Muscle layer of duodenum (tissue), 2 donors: ENCODE results near the gene MEF2D.

Source experiments
- H3K27ac ChIP-seq: one replicate; pipeline ENCODE4 v1.7.0; 2013; ENCODE audit warnings: mild to moderate bottlenecking, low read length
- H3K27me3 ChIP-seq: one replicate; pipeline ENCODE4 v1.7.0; 2013; ENCODE audit warnings: low read depth, mild to moderate bottlenecking, control low read depth, low read length
- H3K36me3 ChIP-seq, 2 donors: one replicate each; pipeline ENCODE4 v1.7.0; 2013; ENCODE audit warnings: low read length in 2 of 2, control low read depth in 1 of 2, mild to moderate bottlenecking in 1 of 2; ENCODE audit not compliant: insufficient read depth in 2 of 2, control insufficient read depth in 1 of 2
- H3K4me1 ChIP-seq, 2 donors: one replicate each; pipeline ENCODE4 v1.7.0; 2013; ENCODE audit warnings: low read length in 2 of 2, mild to moderate bottlenecking in 2 of 2, control low read depth in 1 of 2, moderate library complexity in 1 of 2; ENCODE audit not compliant: insufficient read depth in 2 of 2, control insufficient read depth in 1 of 2
- H3K4me3 ChIP-seq, 2 donors: one replicate each; pipeline ENCODE4 v1.7.0; 2013; ENCODE audit warnings: low read length in 2 of 2, low read depth in 1 of 2, mild to moderate bottlenecking in 1 of 2
- H3K9me3 ChIP-seq, 2 donors: one replicate each; pipeline ENCODE4 v1.7.0; 2013; ENCODE audit warnings: low read length in 2 of 2, control low read depth in 1 of 2, mild to moderate bottlenecking in 1 of 2; ENCODE audit not compliant: control insufficient read depth in 1 of 2
- donor health status: healthy.

The MEF2D gene

DNA sequence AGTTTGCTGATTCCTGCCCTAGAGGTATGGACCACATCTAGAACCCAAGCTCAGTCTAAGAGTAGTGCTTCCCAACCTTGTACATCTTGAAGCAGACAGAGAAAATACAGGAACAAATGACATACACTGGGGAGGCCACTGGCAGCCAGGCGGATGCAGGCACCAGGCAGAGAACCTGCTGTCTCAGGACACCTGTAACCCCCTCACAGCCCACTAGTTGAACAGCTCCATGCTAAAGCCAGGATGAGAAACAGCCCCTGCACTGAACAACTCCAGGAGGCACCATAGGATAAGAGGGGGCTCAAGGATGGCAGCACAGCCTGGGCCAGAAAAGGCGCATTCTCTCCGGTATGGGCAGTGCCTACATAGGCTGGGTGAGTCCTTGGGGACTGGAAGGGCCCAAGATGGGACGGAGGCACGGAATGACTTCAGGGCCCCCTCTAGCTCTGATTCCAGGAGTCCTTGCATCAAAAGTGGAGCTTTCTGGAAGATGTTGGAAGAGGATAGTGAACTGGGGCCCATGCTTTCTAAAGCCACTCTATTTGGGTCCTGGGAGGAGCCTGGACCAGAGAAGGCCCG is 16.0 kb downstream of the MEF2D start:
- Histone ChIP-seq H3K36me3 (peaks cover 37 to 45% of the 10 kb centered on the region in 2 donors), H3K27me3 (no peaks in the 10 kb centered on the region), H3K4me3 (no peak overlapping the region), H3K4me1 (peaks cover 27 to 79% of the 10 kb centered on the region in 2 donors), H3K27ac (no peak overlapping the region), H3K9me3 (no peaks in the 10 kb centered on the region)

DNA sequence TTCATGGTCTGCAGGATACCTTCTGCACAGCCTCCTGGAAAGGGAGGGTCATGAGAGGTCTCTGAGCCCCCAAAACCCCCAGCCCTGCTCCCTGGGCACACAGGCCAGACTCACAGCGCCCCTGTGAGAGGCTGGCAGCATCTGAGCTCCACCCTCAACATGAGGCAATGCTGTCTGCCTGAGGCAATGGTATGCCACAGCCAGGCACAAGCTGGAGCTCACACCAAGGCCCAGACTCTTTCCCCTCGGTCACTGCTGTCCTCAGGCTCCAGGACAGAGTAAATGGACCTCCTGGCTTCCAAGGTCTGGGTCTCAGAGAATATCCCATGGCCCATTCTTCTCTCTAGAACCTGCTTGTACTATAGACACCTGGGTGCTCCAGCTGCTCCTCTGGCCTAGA is 17.2 kb downstream of the MEF2D start:
- H3K9me3 ChIP-seq = no peaks in the 10 kb centered on the region
- H3K36me3 ChIP-seq = peaks cover 46 to 54% of the 10 kb centered on the region in 2 donors
- H3K27ac ChIP-seq = no peak overlapping the region
- H3K4me1 ChIP-seq = peaks cover 16 to 76% of the 10 kb centered on the region in 2 donors
- H3K4me3 ChIP-seq = no peak overlapping the region
- no peaks in the 10 kb centered on the region for H3K27me3 ChIP-seq

DNA sequence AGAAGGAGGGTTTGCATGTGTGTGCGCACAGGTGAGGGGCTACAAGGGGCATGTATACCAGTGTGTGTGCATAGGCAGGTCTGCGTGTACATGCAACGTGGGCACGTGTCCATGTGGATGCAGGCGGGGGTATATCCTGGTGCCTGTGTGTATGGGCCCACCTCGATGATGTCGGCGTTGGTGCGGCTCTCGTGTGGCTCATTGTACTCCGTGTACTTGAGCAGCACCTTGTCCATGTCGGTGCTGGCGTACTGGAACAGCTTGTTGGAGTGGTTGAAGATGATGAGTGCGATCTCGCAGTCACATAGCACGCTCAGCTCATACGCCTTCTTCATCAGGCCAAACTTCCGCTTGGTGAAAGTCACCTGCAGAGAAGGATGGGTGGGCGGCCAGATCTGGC is 18.3 kb downstream of the MEF2D start:
- Histone ChIP-seq H3K27me3 (no peaks in the 10 kb centered on the region), H3K4me1 (peaks cover 19 to 76% of the 10 kb centered on the region in 2 donors), H3K27ac (no peak overlapping the region), H3K4me3 (no peak overlapping the region), H3K36me3 (peaks cover 53 to 65% of the 10 kb centered on the region in 2 donors), H3K9me3 (no peaks in the 10 kb centered on the region)

DNA sequence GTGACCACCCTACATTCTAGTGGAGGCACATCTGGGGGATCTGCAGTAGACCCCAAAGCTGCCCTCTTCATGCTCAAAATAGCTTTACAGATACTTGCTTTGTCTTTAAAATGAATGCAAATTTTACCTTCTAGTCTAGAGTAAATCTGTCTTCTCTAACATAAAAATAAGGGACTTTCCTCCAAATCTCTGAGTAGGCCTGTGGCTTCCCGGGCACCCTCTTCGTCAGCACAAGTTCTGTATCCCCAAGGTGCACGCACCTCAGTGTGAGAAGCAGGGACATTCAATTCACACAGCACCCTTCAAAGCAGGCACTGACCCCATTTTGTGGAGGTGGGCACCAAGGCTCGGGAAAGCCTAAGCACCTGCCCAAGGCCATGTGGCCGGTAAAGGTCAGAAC is 19.0 kb downstream of the MEF2D start:
- peaks cover 19 to 80% of the 10 kb centered on the region in 2 donors for H3K4me1 ChIP-seq
- no peak overlapping the region for H3K27ac ChIP-seq

DNA sequence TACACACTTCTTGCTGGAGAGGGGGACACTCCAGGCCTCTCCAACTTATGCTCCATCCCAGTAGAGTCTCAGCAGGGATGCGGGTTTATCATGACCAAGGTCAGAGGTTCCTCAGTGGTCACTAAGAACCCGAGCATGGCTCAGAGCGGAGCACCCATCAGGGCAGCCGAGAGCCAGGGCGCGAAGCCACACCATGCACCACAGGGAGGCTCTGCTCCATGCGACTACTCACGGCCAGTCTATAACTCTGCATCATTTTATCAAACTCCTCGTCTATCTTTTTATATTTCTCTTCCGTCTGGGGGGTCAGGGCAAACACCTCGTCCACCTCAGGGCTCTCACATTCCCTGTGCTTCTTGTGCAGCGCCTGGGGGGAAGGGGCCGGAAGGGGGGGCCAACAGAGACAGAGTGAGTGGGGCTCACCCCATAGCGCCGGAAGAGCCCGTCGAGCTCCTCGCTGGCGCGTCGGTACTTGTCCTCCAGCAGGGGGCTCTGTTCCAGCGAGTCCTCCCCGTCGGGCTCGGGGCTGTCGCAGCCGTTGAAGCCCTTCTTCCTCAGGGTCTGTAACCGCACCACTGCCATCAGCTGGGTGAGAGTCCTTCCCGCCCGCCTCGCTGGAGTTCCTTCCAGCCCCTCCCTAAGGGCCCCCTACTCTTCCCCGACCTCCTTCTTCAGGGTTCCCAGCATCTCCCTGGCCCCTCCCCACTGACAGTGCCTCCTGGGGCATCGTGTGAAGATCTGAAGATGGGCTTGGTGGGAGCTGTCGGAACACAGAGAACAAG is 20.0 kb downstream of the MEF2D start:
- Histone ChIP-seq H3K36me3 (peaks cover 67 to 73% of the 10 kb centered on the region in 2 donors), H3K27ac (no peak overlapping the region), H3K27me3 (no peaks in the 10 kb centered on the region), H3K4me3 (no peak overlapping the region), H3K9me3 (no peaks in the 10 kb centered on the region), H3K4me1 (peaks cover 27 to 84% of the 10 kb centered on the region in 2 donors)

More for the DNA sequence above, 19.0 kb downstream of the MEF2D start:
- H3K4me3 ChIP-seq = no peak overlapping the region
- H3K9me3 ChIP-seq = no peaks in the 10 kb centered on the region
- H3K27me3 ChIP-seq = no peaks in the 10 kb centered on the region
- H3K36me3 ChIP-seq = peaks cover 60 to 69% of the 10 kb centered on the region in 2 donors

DNA sequence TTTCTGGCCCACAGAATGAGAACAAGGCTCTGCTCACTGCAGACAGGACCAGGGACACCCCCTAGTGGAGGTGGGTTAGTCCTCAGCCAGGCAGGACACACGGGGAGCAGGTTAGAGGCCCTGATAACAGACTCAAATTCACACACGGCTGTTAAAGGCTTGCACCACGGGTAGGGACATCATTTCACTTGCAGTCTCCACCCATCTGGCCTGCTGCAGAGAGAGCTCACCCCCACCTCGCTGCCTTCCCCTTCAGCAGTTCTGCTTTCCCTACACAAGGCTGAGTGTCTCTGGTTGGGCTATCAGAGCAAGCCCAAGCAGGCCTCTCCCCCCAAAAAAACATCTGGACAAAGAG is 20.6 kb downstream of the MEF2D start:
- Histone ChIP-seq H3K27ac (no peak overlapping the region), H3K9me3 (no peaks in the 10 kb centered on the region), H3K36me3 (peaks cover 73 to 79% of the 10 kb centered on the region in 2 donors), H3K27me3 (no peaks in the 10 kb centered on the region), H3K4me3 (no peak overlapping the region), H3K4me1 (peaks cover 27 to 85% of the 10 kb centered on the region in 2 donors)

DNA sequence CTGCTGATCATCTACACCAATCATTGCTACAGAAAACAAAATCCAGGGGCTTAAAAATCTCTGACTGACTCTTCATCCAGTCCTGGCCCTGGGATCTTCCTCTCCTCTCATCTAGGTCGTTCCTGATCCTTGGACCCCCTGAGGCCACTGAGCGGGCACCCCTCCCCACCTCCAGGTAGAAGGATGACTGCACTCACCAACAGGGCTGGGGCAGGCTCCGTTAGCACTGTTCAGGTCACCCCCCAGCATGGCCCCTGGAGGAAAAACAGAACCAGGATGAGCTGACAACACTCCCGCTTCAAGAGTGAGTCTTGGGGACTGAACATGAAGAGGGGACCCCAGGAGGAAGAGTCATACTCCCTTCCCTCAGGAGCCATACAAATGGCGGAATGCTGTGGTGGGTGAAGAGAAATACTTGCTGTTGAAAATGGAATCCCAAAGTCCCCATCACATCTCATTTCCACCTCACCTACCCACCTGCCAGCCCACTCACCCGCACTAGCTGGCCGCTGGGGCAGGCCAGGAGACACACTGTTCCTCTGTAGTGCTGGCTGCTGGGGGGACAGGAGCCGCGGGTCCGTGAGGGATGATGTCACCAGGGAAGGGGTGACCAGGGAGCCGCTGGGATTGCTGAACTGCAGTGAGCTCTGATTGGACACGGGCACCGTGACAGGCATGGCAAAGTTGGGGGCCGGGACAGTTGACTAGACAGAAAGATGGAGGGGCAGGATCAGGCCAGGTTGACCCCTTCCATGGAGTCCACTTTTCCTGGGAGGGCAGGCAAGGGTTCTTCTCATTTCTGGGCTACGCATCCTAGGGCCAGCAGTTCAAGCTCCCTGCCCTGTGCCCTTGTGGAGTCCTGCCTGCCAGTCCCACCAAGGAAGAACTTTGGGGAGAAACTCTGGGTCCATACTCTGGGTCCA is 21.2 kb downstream of the MEF2D start:
- H3K4me1 ChIP-seq = peaks cover 27 to 80% of the 10 kb centered on the region in 2 donors
- H3K27me3 ChIP-seq = no peaks in the 10 kb centered on the region
- H3K36me3 ChIP-seq = peaks cover 80 to 86% of the 10 kb centered on the region in 2 donors
- H3K27ac ChIP-seq = no peak overlapping the region
- H3K9me3 ChIP-seq = no peaks in the 10 kb centered on the region
- no peak overlapping the region for H3K4me3 ChIP-seq

DNA sequence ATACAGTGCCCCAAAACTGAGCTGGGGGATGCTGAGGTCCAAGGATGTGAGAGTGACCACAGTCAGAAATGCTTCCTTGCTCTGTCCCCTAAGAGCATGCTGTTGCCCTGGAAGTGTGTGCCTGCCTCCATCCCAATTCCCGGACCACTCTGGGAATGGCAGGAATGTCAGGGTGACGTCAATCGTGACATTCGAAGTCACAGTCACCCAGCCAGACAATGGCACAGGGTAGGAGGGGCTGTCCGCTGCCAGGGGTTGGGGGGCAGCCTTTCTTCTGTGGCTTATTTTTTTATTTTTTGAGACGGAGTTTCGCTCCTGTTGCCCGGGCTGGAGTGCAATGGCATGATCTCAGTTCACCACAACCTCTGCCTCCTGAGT is 22.3 kb downstream of the MEF2D start:
- Histone ChIP-seq H3K4me3 (no peak overlapping the region), H3K36me3 (peaks cover 91 to 94% of the 10 kb centered on the region in 2 donors), H3K27ac (peak overlapping the region; percentile 79), H3K9me3 (no peaks in the 10 kb centered on the region), H3K27me3 (no peaks in the 10 kb centered on the region), H3K4me1 (peaks cover 27 to 69% of the 10 kb centered on the region in 2 donors)

DNA sequence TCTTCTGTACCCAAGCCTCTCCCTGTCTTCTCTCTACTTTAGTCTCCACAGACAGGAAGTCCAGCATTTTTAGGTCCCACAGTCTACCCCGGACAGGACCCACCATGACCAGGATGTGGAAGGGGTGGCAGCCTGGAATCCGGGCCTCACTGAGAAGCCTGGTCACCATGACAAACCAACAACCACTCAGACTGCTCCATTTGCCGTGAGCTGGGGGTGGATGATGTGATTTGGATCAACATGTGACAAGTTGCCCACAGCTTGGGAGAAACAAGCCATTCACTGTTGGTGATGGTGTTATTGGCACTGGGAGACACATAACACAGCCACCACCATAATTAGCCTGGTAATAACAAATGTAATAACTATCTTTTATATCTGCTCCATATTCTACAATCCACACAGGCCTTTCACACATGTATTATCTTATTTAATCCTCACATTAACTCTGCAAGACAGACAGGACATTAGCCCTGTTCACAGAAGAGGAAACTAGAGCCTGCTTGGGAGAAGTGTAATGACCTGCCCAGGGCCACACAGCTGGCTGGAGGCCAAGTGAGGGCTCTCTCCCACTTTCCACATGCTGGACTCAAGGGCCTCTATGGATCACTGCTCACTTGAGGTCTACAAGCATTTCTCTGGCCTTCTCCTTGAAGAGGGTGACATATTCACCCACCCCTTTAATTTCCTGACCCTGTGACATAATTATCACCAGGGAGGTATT is 22.9 kb downstream of the MEF2D start:
- Histone ChIP-seq H3K36me3 (peaks cover 88 to 90% of the 10 kb centered on the region in 2 donors), H3K27ac (peak overlapping the region; percentile 79), H3K9me3 (no peaks in the 10 kb centered on the region), H3K27me3 (no peaks in the 10 kb centered on the region), H3K4me1 (peaks cover 27 to 65% of the 10 kb centered on the region in 2 donors), H3K4me3 (no peak overlapping the region)

DNA sequence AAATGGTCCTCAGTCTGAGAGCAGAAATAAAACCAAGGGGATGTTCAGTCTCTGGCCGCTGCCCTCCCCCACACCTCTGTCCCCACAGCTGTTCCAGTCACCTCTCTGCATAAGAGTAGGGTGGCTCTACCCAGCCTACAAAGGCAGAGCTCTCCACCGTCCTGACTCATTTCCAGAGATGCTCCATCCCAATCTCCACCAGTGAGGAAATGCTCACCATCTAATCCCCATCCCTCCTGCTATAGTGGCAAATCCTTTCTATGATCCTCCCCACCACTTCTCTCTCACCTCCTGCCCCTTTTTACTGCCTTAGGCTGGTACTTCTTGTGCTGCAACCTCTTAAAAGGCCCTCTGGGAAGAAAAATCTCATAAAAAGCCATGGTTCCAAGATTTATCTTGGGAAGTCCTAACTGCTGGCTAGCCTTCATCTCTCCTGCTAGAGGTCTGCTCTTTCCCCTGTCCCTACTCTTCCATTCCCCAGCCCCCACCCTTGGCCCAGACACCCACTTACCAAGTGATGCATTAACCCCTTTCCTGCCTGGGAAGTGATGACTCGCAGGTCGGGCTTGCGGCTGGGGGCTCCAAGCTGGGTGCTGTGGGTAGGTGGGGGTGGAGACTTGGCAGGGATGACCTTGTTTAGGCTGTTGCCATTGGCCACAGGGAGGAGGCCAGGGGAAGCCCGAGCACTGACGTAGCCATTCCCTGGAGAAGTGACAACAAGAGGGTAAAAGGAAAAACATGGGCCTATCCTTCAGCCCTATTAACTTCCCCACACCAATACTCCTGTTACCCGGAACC is 23.9 kb downstream of the MEF2D start:
- H3K4me1 ChIP-seq = peaks cover 30 to 60% of the 10 kb centered on the region in 2 donors
- H3K4me3 ChIP-seq = no peak overlapping the region
- H3K27ac ChIP-seq = peak overlapping the region; percentile 79
- H3K9me3 ChIP-seq = no peaks in the 10 kb centered on the region
- H3K27me3 ChIP-seq = no peaks in the 10 kb centered on the region
- peaks cover 86 to 87% of the 10 kb centered on the region in 2 donors for H3K36me3 ChIP-seq
